Liver (tissue), 9 donors: Measurements from ENCODE around the gene ST14. TPM values are rescaled to one million over a fixed set of nuclear protein-coding genes. Genes with fewer than 3 reads are reported as not detected.

Source experiments
- DNase-seq: peaks from one replicate; pipeline ENCODE4 v3.0.0-alpha.2; 2017; ENCODE audit warnings: low spot score
- H3K27ac ChIP-seq, 2 donors: one replicate each; pipeline ENCODE4 v1.7.0; 2013; ENCODE audit warnings: inconsistent platforms in 2 of 2, low read length in 2 of 2, control low read depth in 1 of 2, low read depth in 1 of 2, mild to moderate bottlenecking in 1 of 2
- H3K27me3 ChIP-seq, 4 donors: one replicate each; pipeline versions ENCODE4 v1.6.1 to v1.7.0; 2013; ENCODE audit warnings: low read length in 3 of 4, inconsistent platforms in 1 of 4, mild to moderate bottlenecking in 1 of 4, moderate library complexity in 1 of 4; ENCODE audit not compliant: control insufficient read depth in 4 of 4, insufficient read depth in 4 of 4
- H3K36me3 ChIP-seq, 4 donors: one replicate each; pipeline versions ENCODE4 v1.6.1 to v1.7.0; 2013; ENCODE audit warnings: low read length in 3 of 4, mild to moderate bottlenecking in 3 of 4, low read depth in 1 of 4, moderate library complexity in 1 of 4; ENCODE audit not compliant: control insufficient read depth in 4 of 4, insufficient read depth in 3 of 4
- H3K4me1 ChIP-seq, 4 donors: one replicate each; pipeline versions ENCODE4 v1.6.1 to v1.7.0; 2013; ENCODE audit warnings: low read length in 3 of 4, mild to moderate bottlenecking in 3 of 4, moderate library complexity in 1 of 4; ENCODE audit not compliant: control insufficient read depth in 4 of 4, insufficient read depth in 4 of 4
- H3K4me3 ChIP-seq, 3 donors: one replicate each; pipeline versions ENCODE4 v1.6.1 to v1.7.0; 2013; ENCODE audit warnings: low read length in 3 of 3, control low read depth in 1 of 3, low read depth in 1 of 3, mild to moderate bottlenecking in 1 of 3
- H3K9ac ChIP-seq, 2 donors: one replicate each; pipeline ENCODE4 v1.7.0; 2013; ENCODE audit warnings: low read length in 2 of 2, mild to moderate bottlenecking in 2 of 2, moderate library complexity in 2 of 2, control low read depth in 1 of 2, low read depth in 1 of 2
- H3K9me3 ChIP-seq, 4 donors: one replicate each; pipeline versions ENCODE4 v1.6.1 to v1.7.0; 2013; ENCODE audit warnings: low read length in 3 of 4; ENCODE audit not compliant: control insufficient read depth in 4 of 4
- EGR1 ChIP-seq, 2 donors: IDR thresholded peaks; 2 replicates each; pipeline ENCODE4 v1.6.1; 2016 to 2018; ENCODE audit warnings: antibody characterized with exemption in 2 of 2, low read depth in 2 of 2
- FOXA1 ChIP-seq: IDR thresholded peaks from 2 replicates; pipeline ENCODE4 v1.6.1; 2016; ENCODE audit warnings: antibody characterized with exemption
- FOXA2 ChIP-seq: IDR thresholded peaks from 2 replicates; pipeline ENCODE4 v1.6.1; 2016; ENCODE audit warnings: antibody characterized with exemption
- GABPA ChIP-seq, 2 donors: IDR thresholded peaks in 1 of 2; conservative IDR thresholded peaks in 1 of 2; 2 replicates each; pipeline ENCODE4 v1.6.1; 2016; ENCODE audit warnings: antibody characterized with exemption in 2 of 2, mild to moderate bottlenecking in 1 of 2, moderate library complexity in 1 of 2
- HNF4A ChIP-seq, 2 donors: conservative IDR thresholded peaks; 2 replicates each; pipeline ENCODE4 v1.6.1; 2016; ENCODE audit warnings: antibody characterized with exemption in 2 of 2, mild to moderate bottlenecking in 2 of 2
- HNF4G ChIP-seq: IDR thresholded peaks from 2 replicates; pipeline ENCODE4 v1.6.1; 2016; ENCODE audit warnings: antibody characterized with exemption
- JUND ChIP-seq, 2 donors: IDR thresholded peaks; 2 replicates each; pipeline ENCODE4 v1.6.1; 2016; ENCODE audit warnings: antibody characterized with exemption in 2 of 2
- NR2F2 ChIP-seq: IDR thresholded peaks from 2 replicates; pipeline ENCODE4 v1.6.1; 2016; ENCODE audit warnings: antibody characterized with exemption
- RXRA ChIP-seq, 2 donors: IDR thresholded peaks; 2 replicates each; pipeline ENCODE4 v1.6.1; 2017 to 2018; ENCODE audit warnings: antibody characterized with exemption in 2 of 2, mild to moderate bottlenecking in 1 of 2
- SP1 ChIP-seq: IDR thresholded peaks from 2 replicates; pipeline ENCODE4 v1.6.1; 2018; ENCODE audit warnings: antibody characterized with exemption, mild to moderate bottlenecking
- TAF1 ChIP-seq: conservative IDR thresholded peaks from 2 replicates; pipeline ENCODE4 v1.6.1; 2016; ENCODE audit warnings: antibody characterized with exemption, mild to moderate bottlenecking
- YY1 ChIP-seq: IDR thresholded peaks from 2 replicates; pipeline ENCODE4 v1.6.1; 2016; ENCODE audit warnings: antibody characterized with exemption, mild to moderate bottlenecking
- WGBS: extraction: QIAGEN DNeasy Blood & Tissue Kit; methylation state at CpG from one replicate; pipeline ENCODE4 v1.1.7; 2013; 5-methylcytosine and 5-hydroxymethylcytosine counted together
- polyA plus RNA-seq, 2 donors: library from polyadenylated mRNA; stranded (reverse) in 1 of 2; unstranded in 1 of 2; fragments of 200-250 nt in 1 of 2; fragments of >200 nt in 1 of 2; fragmentation: Nextera tagmentation in 1 of 2; extraction: Ambion mirVana in 1 of 2; gene quantifications; one replicate each; pipeline versions ENCODE4 v1.2.1 to v1.2.3, GENCODE V29; 2013 to 2015
- total RNA-seq, 2 donors: library from RNA; depleted of rRNA; stranded (reverse); fragments of >200 nt; gene quantifications; one replicate each; pipeline ENCODE4 v1.2.3, GENCODE V29; 2014
- TF ChIP-seq, protein P1 (sequence below): IDR thresholded peaks from 2 replicates; pipeline ENCODE4 v1.6.1; 2016; ENCODE audit warnings: antibody characterized with exemption
- TF ChIP-seq, protein P2 (sequence below): IDR thresholded peaks from 2 replicates; pipeline ENCODE4 v1.6.1; 2016; ENCODE audit warnings: antibody characterized with exemption
- TF ChIP-seq, protein P3 (sequence below): IDR thresholded peaks from 2 replicates; pipeline ENCODE4 v1.6.1; 2016; ENCODE audit warnings: antibody characterized with exemption, mild to moderate bottlenecking
- TF ChIP-seq, protein P4 (sequence below): fragments of 150-350 bp; IDR thresholded peaks from 2 replicates; pipeline ENCODE4 v1.5.1; 2017; ENCODE audit warnings: improper control_type of control experiment, low read depth, low read length; ENCODE audit not compliant: missing input control
- TF ChIP-seq, protein P5 (sequence below): IDR thresholded peaks from 2 replicates; pipeline ENCODE4 v1.6.1; 2016; ENCODE audit warnings: antibody characterized with exemption
- donor health status: healthy.
- donor health status: healthy.
- donor health status: healthy.
- donor health status: healthy.
- donor health status: healthy.

The ST14 gene
- total and polyA plus RNA-seq, 4 donors = 2.8 to 5.9 (median 4.5) TPM

DNA sequence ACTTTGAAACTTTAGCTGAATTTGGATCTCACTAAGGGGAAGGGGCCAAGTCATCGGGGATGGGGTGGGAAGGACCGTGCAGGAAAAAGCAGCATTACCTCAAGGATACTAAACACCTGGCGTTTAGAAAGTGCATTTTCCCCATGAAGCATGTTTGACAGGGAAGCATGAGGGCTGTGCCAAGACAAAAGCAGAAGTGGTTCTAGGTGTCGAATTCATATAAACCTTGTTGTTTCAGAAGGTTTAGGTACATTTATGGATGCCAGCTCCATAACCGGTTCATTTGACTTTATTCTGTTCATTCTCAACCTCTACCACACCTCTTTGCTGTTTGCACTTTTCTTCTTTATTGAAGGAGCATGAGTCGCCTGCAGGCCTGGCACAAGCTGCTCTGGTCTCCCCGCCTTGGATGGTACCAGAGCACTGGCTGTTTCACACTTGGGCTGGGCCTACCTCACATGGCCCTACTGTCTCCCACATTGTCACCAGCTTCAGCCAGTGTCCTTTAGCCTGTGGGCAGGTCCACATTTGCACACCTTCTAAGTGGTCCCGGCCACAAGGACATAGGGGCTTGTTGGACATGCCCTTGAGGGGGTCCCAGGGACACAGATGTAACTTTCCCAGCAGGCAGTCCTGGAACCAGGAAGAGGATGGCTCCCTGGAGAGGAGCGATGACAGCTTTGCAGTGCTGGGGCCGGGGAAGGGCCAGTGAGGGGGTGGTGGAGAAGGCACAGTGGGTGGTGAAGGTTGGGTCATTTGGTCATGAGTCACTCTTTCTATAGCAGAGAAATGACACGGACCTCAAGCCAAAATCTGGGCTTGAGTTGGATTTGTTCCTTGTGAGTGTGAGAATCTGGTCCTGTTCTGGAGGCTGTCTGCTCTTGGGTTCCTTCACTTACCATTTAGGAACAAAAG, 3.2 kb upstream of the ST14 start:
- DNase-seq = no peak
- Histone ChIP-seq H3K4me3 (no peak overlapping the region), H3K27ac (no peak overlapping the region), H3K36me3 (no peaks in the 10 kb centered on the region), H3K9ac (no peak overlapping the region), H3K9me3 (no peaks in the 10 kb centered on the region), H3K27me3 (no peaks in the 10 kb centered on the region), H3K4me1 (peaks cover 4 to 12% (median 9%) of the 10 kb centered on the region in 4 donors)
- TF ChIP-seq, protein P1, sequence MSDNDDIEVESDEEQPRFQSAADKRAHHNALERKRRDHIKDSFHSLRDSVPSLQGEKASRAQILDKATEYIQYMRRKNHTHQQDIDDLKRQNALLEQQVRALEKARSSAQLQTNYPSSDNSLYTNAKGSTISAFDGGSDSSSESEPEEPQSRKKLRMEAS = no peak
- TF ChIP-seq HNF4G (no peak), FOXA2 (no peak), JUND (IDR thresholded peaks at IDR 0.05) (no peak), FOXA1 (no peak), YY1 (no peak), HNF4A (conservative IDR thresholded peaks at IDR 0.05) (no peak), NR2F2 (no peak), EGR1 (IDR thresholded peaks at IDR 0.05; ENCODE audit: low read depth in 2 of 2) (no peak), RXRA (IDR thresholded peaks at IDR 0.05) (no peak), GABPA (IDR thresholded peaks at IDR 0.05 in 1 of 2, conservative IDR thresholded peaks at IDR 0.05 in 1 of 2) (no peak), TAF1 (no peak), SP1 (no peak)
- TF ChIP-seq, protein P2, sequence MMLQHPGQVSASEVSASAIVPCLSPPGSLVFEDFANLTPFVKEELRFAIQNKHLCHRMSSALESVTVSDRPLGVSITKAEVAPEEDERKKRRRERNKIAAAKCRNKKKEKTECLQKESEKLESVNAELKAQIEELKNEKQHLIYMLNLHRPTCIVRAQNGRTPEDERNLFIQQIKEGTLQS = no peak
- TF ChIP-seq, protein P3, sequence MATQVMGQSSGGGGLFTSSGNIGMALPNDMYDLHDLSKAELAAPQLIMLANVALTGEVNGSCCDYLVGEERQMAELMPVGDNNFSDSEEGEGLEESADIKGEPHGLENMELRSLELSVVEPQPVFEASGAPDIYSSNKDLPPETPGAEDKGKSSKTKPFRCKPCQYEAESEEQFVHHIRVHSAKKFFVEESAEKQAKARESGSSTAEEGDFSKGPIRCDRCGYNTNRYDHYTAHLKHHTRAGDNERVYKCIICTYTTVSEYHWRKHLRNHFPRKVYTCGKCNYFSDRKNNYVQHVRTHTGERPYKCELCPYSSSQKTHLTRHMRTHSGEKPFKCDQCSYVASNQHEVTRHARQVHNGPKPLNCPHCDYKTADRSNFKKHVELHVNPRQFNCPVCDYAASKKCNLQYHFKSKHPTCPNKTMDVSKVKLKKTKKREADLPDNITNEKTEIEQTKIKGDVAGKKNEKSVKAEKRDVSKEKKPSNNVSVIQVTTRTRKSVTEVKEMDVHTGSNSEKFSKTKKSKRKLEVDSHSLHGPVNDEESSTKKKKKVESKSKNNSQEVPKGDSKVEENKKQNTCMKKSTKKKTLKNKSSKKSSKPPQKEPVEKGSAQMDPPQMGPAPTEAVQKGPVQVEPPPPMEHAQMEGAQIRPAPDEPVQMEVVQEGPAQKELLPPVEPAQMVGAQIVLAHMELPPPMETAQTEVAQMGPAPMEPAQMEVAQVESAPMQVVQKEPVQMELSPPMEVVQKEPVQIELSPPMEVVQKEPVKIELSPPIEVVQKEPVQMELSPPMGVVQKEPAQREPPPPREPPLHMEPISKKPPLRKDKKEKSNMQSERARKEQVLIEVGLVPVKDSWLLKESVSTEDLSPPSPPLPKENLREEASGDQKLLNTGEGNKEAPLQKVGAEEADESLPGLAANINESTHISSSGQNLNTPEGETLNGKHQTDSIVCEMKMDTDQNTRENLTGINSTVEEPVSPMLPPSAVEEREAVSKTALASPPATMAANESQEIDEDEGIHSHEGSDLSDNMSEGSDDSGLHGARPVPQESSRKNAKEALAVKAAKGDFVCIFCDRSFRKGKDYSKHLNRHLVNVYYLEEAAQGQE = no peak
- TF ChIP-seq, protein P4, sequence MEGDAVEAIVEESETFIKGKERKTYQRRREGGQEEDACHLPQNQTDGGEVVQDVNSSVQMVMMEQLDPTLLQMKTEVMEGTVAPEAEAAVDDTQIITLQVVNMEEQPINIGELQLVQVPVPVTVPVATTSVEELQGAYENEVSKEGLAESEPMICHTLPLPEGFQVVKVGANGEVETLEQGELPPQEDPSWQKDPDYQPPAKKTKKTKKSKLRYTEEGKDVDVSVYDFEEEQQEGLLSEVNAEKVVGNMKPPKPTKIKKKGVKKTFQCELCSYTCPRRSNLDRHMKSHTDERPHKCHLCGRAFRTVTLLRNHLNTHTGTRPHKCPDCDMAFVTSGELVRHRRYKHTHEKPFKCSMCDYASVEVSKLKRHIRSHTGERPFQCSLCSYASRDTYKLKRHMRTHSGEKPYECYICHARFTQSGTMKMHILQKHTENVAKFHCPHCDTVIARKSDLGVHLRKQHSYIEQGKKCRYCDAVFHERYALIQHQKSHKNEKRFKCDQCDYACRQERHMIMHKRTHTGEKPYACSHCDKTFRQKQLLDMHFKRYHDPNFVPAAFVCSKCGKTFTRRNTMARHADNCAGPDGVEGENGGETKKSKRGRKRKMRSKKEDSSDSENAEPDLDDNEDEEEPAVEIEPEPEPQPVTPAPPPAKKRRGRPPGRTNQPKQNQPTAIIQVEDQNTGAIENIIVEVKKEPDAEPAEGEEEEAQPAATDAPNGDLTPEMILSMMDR = no peak
- TF ChIP-seq, protein P5, sequence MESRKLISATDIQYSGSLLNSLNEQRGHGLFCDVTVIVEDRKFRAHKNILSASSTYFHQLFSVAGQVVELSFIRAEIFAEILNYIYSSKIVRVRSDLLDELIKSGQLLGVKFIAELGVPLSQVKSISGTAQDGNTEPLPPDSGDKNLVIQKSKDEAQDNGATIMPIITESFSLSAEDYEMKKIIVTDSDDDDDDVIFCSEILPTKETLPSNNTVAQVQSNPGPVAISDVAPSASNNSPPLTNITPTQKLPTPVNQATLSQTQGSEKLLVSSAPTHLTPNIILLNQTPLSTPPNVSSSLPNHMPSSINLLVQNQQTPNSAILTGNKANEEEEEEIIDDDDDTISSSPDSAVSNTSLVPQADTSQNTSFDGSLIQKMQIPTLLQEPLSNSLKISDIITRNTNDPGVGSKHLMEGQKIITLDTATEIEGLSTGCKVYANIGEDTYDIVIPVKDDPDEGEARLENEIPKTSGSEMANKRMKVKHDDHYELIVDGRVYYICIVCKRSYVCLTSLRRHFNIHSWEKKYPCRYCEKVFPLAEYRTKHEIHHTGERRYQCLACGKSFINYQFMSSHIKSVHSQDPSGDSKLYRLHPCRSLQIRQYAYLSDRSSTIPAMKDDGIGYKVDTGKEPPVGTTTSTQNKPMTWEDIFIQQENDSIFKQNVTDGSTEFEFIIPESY = no peak
- WGBS = 87% methylated on average over 11 of the region's 11 CpGs
